ENCODE measurements around the gene MAP1LC3C.

MAP1LC3C gene

DNA sequence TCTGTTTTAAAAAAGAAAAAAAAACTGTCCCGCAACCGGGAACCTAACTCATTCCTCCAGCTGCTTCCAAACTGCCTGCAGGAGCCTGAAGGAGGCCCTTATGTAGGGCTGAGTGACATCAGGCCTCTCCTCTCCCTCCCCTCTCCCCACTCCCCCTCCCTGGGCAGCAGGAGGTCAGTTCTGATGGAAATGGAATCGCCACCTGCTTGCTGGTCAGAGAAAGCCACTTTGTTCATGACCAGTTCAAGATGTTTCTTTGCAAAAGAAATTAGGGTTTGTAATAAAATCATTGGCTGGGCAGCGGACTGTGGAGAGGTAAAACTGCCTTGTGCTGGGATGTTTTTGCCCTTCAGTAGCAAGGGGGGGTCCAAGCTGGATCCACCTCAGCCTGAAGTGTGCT lies at the start of gene MAP1LC3C:
MAP1LC3C (minus strand) TSS at position 73 of the 400 bp plus-strand sequence. CDS start 90 bp downstream, outside the sequence.
- H3K9me3 ChIP-seq (replicated peaks; ENCODE audit: insufficient read depth, low read length), result no peaks in the 10 kb centered on the region
- no peaks in the 10 kb centered on the region for H4K20me1 ChIP-seq (ENCODE audit: insufficient read depth, low read length)
- no peaks in the 10 kb centered on the region for H3K4me1 ChIP-seq (ENCODE audit: low read length)
- no peak within 1 kb of the TSS for H3K4me2 ChIP-seq (ENCODE audit: low read depth, low read length)
- no peaks in the 10 kb centered on the region for H3F3A ChIP-seq (ENCODE audit: insufficient read depth, low read length)
- no peaks in the 10 kb centered on the region for H3K9me2 ChIP-seq (replicated peaks; ENCODE audit: insufficient read depth, low read length)
- no peak within 1 kb of the TSS for H3K4me3 ChIP-seq (ENCODE audit: low read length)
- no peak within 1 kb of the TSS for H3K9ac ChIP-seq (ENCODE audit: low read length)
- H3K79me2 ChIP-seq (ENCODE audit: low read length), result no peaks in the 10 kb centered on the region
- H2AFZ ChIP-seq (ENCODE audit: low read length), result 0 out of 2 replicates have a peak within 1 kb of the TSS, but pooled peaks have one; percentile 29
- TF ChIP-seq, protein P1, sequence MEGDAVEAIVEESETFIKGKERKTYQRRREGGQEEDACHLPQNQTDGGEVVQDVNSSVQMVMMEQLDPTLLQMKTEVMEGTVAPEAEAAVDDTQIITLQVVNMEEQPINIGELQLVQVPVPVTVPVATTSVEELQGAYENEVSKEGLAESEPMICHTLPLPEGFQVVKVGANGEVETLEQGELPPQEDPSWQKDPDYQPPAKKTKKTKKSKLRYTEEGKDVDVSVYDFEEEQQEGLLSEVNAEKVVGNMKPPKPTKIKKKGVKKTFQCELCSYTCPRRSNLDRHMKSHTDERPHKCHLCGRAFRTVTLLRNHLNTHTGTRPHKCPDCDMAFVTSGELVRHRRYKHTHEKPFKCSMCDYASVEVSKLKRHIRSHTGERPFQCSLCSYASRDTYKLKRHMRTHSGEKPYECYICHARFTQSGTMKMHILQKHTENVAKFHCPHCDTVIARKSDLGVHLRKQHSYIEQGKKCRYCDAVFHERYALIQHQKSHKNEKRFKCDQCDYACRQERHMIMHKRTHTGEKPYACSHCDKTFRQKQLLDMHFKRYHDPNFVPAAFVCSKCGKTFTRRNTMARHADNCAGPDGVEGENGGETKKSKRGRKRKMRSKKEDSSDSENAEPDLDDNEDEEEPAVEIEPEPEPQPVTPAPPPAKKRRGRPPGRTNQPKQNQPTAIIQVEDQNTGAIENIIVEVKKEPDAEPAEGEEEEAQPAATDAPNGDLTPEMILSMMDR (IDR thresholded peaks at IDR 0.05; ENCODE audit: low read length), result no peak
- TF ChIP-seq EZH2 (optimal IDR thresholded peaks at IDR 0.05; ENCODE audit: low read depth, low read length), result no peak
- TF ChIP-seq EZH2phosphoT487 (IDR thresholded peaks at IDR 0.05; ENCODE audit: low read length), result no peak
- H3K27ac ChIP-seq (ENCODE audit: low read length), result no peak within 1 kb of the TSS
- H3K27me3 ChIP-seq (replicated peaks; ENCODE audit: insufficient read depth, low read length), result no peaks in the 10 kb centered on the region
- no peaks in the 10 kb centered on the region for H3K36me3 ChIP-seq (replicated peaks; ENCODE audit: insufficient read depth, low read length)
- no peak for DNase-seq

DNA sequence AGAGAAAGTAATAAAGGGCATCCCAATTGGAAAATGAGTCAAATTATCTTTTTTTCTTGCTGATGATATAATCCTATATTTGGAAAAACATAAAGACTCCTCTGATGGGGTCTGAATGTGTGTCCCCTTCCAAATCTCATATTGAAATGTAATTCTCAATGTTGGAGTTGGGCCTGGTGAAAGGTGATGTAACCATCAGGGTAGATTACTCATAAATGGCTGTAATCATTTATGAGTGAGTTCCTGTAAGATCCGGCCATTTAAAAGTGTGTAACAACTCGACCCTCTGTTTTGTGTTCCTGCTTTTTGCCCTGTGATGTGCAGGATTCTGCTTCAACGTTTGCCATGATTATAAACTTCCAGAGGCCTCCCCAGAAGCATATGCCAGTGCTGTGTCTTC lies 44.3 kb upstream of the MAP1LC3C start:
- Histone ChIP-seq H3K27me3 (replicated peaks; ENCODE audit: insufficient read depth, low read length) (no peaks in the 10 kb centered on the region), H3K27ac (ENCODE audit: low read length) (no peak overlapping the region), H3F3A (ENCODE audit: insufficient read depth, low read length) (no peaks in the 10 kb centered on the region), H3K9me2 (replicated peaks; ENCODE audit: insufficient read depth, low read length) (no peaks in the 10 kb centered on the region; the same call in 1 of the 2 replicates), H3K36me3 (replicated peaks; ENCODE audit: insufficient read depth, low read length) (no peaks in the 10 kb centered on the region), H3K4me1 (ENCODE audit: low read length) (no peaks in the 10 kb centered on the region), H3K9me3 (replicated peaks; ENCODE audit: insufficient read depth, low read length) (no peaks in the 10 kb centered on the region), H2AFZ (ENCODE audit: low read length) (no peak overlapping the region), H3K79me2 (ENCODE audit: low read length) (no peaks in the 10 kb centered on the region), H4K20me1 (ENCODE audit: insufficient read depth, low read length) (no peaks in the 10 kb centered on the region), H3K4me2 (ENCODE audit: low read depth, low read length) (no peak overlapping the region), H3K4me3 (ENCODE audit: low read length) (no peak overlapping the region), H3K9ac (ENCODE audit: low read length) (no peak overlapping the region)
- DNase-seq, result no peak
- TF ChIP-seq, protein P1 (IDR thresholded peaks at IDR 0.05; ENCODE audit: low read length), result no peak
- TF ChIP-seq EZH2phosphoT487 (IDR thresholded peaks at IDR 0.05; ENCODE audit: low read length), result no peak
- TF ChIP-seq EZH2 (optimal IDR thresholded peaks at IDR 0.05; ENCODE audit: low read depth, low read length), result no peak

DNA sequence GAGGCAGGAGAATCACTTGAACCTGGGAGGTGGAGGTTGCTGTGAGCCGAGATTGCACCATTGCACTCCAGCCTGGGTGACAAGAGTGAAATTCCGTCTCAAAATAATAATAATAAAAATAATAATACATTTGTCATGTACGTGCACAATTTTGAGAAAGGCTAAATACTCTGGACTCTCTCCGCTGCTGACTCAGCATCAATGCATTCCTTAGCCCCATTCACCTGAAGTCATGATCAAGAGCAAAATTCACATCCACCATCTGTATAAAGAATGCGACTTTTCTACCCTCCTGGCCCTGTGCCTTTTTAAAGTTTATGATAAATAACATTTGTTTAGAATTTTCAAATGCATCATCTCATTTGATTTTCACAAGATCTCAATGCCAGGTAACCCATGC lies 35.5 kb upstream of the MAP1LC3C start:
- Histone ChIP-seq H3K36me3 (replicated peaks; ENCODE audit: insufficient read depth, low read length) (no peaks in the 10 kb centered on the region), H3K9me3 (replicated peaks; ENCODE audit: insufficient read depth, low read length) (no peaks in the 10 kb centered on the region), H3K4me2 (ENCODE audit: low read depth, low read length) (no peak overlapping the region), H3K9ac (ENCODE audit: low read length) (no peak overlapping the region), H3K79me2 (ENCODE audit: low read length) (no peaks in the 10 kb centered on the region), H3K27me3 (replicated peaks; ENCODE audit: insufficient read depth, low read length) (no peaks in the 10 kb centered on the region), H3K4me3 (ENCODE audit: low read length) (no peak overlapping the region), H3K4me1 (ENCODE audit: low read length) (no peaks in the 10 kb centered on the region), H3F3A (ENCODE audit: insufficient read depth, low read length) (no peaks in the 10 kb centered on the region), H4K20me1 (ENCODE audit: insufficient read depth, low read length) (no peaks in the 10 kb centered on the region), H3K9me2 (replicated peaks; ENCODE audit: insufficient read depth, low read length) (no peaks in the 10 kb centered on the region), H2AFZ (ENCODE audit: low read length) (no peak overlapping the region), H3K27ac (ENCODE audit: low read length) (no peak overlapping the region)
- no peak for TF ChIP-seq EZH2 (optimal IDR thresholded peaks at IDR 0.05; ENCODE audit: low read depth, low read length)
- TF ChIP-seq, protein P1 (IDR thresholded peaks at IDR 0.05; ENCODE audit: low read length), result no peak
- TF ChIP-seq EZH2phosphoT487 (IDR thresholded peaks at IDR 0.05; ENCODE audit: low read length), result no peak
- DNase-seq, result no peak

Measured in MM.1S (cell line).